ENCODE results near the gene ETFB. TPM values are rescaled to one million over a fixed set of nuclear protein-coding genes. Genes with fewer than 3 reads are reported as not detected.
A peak's percentile ranks its signal among the peaks of the same experiment; 100 is the strongest.

Gene ETFB
- total and polyA plus RNA-seq, 2 experiments from 2014 or later = 84.3 to 146 TPM

- no peak overlapping the region for H3K9ac ChIP-seq
- H3K36me3 ChIP-seq (ENCODE audit: low read depth) = no peaks in the 10 kb centered on the region
- no peak overlapping the region for H3K4me2 ChIP-seq (ENCODE audit: unreplicated experiment)
- H3K9me2 ChIP-seq (ENCODE audit: insufficient read depth) = no peaks in the 10 kb centered on the region
- in situ Hi-C loops (cut with MboI) = no loop called here
- TF ChIP-seq EZH2 (IDR thresholded peaks at IDR 0.05; ENCODE audit: insufficient read depth, poor library complexity, severe bottlenecking) = no peak
- TF ChIP-seq EZH2phosphoT487 (IDR thresholded peaks at IDR 0.05; ENCODE audit: insufficient read depth, low read depth) = no peak
- no peaks in the 10 kb centered on the region for H4K20me1 ChIP-seq (ENCODE audit: insufficient read depth)
- no peaks in the 10 kb centered on the region for H3K27me3 ChIP-seq (replicated peaks; ENCODE audit: insufficient read depth)
- no peaks in the 10 kb centered on the region for H3K9me3 ChIP-seq (ENCODE audit: low read depth)
- no peaks in the 10 kb centered on the region for H3F3A ChIP-seq (ENCODE audit: insufficient read depth)
- H3K4me3 ChIP-seq = no peak overlapping the region
- DNase-seq = no peak
- H2AFZ ChIP-seq = no peak overlapping the region
- no peaks in the 10 kb centered on the region for H3K4me1 ChIP-seq (ENCODE audit: insufficient read depth)
- H3K27ac ChIP-seq = no peak overlapping the region
- no peaks in the 10 kb centered on the region for H3K79me2 ChIP-seq (ENCODE audit: insufficient read depth)
- WGBS, 2 experiments (ENCODE audit: low coverage in 1 of 2, low lambda C conversion rate in 2 of 2, missing lambda C conversion rate in 2 of 2) = 67 to 74% methylated on average over 17 to 18 of the region's 18 CpGs
Observed at GRCh38 chr19:51372021-51372648, 5.9 kb upstream of the ETFB start.

DNA sequence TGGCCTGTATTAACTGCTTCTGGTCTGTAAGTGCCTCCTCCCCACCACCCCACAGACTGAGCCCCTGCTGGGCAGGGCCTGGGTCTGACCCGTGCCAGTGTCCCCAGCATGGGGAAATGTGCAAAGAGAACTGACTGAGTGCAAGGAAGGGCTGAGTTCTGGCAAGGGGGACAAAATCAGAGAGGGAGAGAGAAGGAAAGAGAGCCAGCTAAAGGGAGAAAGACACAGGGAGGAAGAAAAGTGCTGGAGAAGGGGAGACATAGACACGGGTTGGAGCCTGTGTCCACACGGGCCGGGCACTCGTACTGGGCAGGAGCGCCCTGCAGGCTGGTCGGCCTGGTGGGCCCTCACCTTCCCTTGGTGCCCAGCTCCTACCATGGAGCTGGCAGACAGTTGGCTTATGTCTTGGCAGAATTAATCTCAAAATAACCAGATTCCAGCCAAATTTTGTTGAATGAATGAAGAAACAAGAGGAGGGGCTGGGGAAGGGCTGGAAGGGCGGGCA lies 5.0 kb upstream of the ETFB start:
- Histone ChIP-seq H2AFZ (no peak overlapping the region), H3K27ac (no peak overlapping the region), H3K36me3 (ENCODE audit: low read depth) (no peaks in the 10 kb centered on the region), H3K4me1 (ENCODE audit: insufficient read depth) (no peaks in the 10 kb centered on the region), H3K4me3 (no peak overlapping the region), H3K4me2 (ENCODE audit: unreplicated experiment) (no peak overlapping the region), H3K9me2 (ENCODE audit: insufficient read depth) (no peaks in the 10 kb centered on the region), H3K27me3 (replicated peaks; ENCODE audit: insufficient read depth) (no peaks in the 10 kb centered on the region), H3K9ac (no peak overlapping the region), H3K9me3 (ENCODE audit: low read depth) (no peaks in the 10 kb centered on the region), H3K79me2 (ENCODE audit: insufficient read depth) (no peaks in the 10 kb centered on the region), H4K20me1 (ENCODE audit: insufficient read depth) (no peaks in the 10 kb centered on the region), H3F3A (ENCODE audit: insufficient read depth) (no peaks in the 10 kb centered on the region)
- no peak for TF ChIP-seq EZH2phosphoT487 (IDR thresholded peaks at IDR 0.05; ENCODE audit: insufficient read depth, low read depth)
- TF ChIP-seq EZH2 (IDR thresholded peaks at IDR 0.05; ENCODE audit: insufficient read depth, poor library complexity, severe bottlenecking) = no peak
- 59% methylated on average over 8 of the region's 8 CpGs for WGBS, 2 experiments (ENCODE audit: low coverage in 1 of 2, low lambda C conversion rate in 2 of 2, missing lambda C conversion rate in 2 of 2)
- DNase-seq = no peak
- in situ Hi-C loops (cut with MboI) = no loop called here

- in situ Hi-C loops (cut with MboI) = no loop called here
- WGBS, 2 experiments (ENCODE audit: low coverage in 1 of 2, low lambda C conversion rate in 2 of 2, missing lambda C conversion rate in 2 of 2) = 54% methylated on average over 4 of the region's 4 CpGs
Observed at GRCh38 chr19:51370230-51370629, 4.0 kb upstream of the ETFB start.

DNA sequence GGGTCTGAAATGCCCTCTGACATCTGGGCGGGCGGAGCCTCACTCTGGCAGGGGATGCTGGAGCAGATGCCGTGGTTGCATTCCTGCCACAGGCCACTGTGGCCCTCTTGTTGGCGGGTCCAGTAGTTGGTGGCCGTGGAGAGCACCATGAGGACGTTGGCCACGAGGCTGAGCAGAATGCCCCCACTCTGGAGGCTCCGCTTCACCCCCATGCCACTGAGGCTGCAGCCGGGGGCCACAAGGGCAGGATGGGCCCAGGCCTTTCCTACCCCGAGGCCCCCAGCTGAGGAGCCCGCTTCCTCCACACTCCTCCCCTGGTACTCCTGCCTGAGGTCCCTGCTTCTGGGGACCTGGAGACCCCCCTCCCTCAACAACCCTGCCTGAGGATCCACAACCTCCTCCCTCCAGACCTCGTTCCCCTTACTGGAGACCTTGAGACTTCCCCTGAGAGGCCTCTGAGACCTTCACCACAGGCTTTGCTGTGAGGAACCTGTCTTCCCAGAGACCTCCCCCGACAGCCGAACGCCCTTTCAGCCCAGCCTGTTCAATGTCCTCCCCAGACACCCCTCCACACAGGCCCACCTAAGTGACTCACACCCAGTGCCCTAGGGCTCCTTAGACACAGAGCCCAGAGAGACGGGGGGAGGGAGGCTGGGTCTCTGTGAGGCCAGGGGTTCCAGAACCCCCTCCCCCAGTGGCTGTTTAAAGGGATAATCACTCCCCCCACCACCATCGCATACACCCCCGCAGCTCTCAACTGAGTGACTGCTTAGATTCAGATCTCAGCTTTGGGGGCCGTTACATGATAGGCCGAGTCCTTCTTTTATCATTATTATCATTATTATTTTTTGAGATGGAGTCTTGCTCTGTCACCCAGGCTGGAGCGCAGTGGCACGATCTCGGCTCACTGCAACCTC lies 2.4 kb upstream of the ETFB start, which contains the start of gene CLDND2:
TSS of gene CLDND2 (minus strand) at position 638 of the 917 bp plus-strand sequence. CDS start at position 212, 426 bp downstream.
- H3K36me3 ChIP-seq (ENCODE audit: low read depth) = no peaks in the 10 kb centered on the region
- 0 out of 2 replicates have a peak, but pooled peaks cover 10% of the 10 kb centered on the region for H3K4me1 ChIP-seq (ENCODE audit: insufficient read depth)
- in situ Hi-C loops (cut with MboI) = no loop called here
- H3K27ac ChIP-seq = peak within 1 kb of the TSS; percentile 69
- H3K9me2 ChIP-seq (ENCODE audit: insufficient read depth) = no peaks in the 10 kb centered on the region
- WGBS, 2 experiments (ENCODE audit: low coverage in 1 of 2, low lambda C conversion rate in 2 of 2, missing lambda C conversion rate in 2 of 2) = 60% methylated on average over 23 of the region's 23 CpGs
- peak within 1 kb of the TSS; percentile 87 for H2AFZ ChIP-seq
- peak within 1 kb of the TSS; percentile 77 for H3K4me3 ChIP-seq
- H3F3A ChIP-seq (ENCODE audit: insufficient read depth) = no peaks in the 10 kb centered on the region
- no peaks in the 10 kb centered on the region for H3K27me3 ChIP-seq (replicated peaks; ENCODE audit: insufficient read depth)
- TF ChIP-seq EZH2 (IDR thresholded peaks at IDR 0.05; ENCODE audit: insufficient read depth, poor library complexity, severe bottlenecking) = no peak
- no peak for TF ChIP-seq EZH2phosphoT487 (IDR thresholded peaks at IDR 0.05; ENCODE audit: insufficient read depth, low read depth)
- H3K9ac ChIP-seq = peak within 1 kb of the TSS; percentile 95
- H4K20me1 ChIP-seq (ENCODE audit: insufficient read depth) = no peaks in the 10 kb centered on the region
- no peaks in the 10 kb centered on the region for H3K9me3 ChIP-seq (ENCODE audit: low read depth)
- peak within 1 kb of the TSS; percentile 71 for H3K4me2 ChIP-seq (ENCODE audit: unreplicated experiment)
- H3K79me2 ChIP-seq (ENCODE audit: insufficient read depth) = peaks cover 25% of the 10 kb centered on the region
- no peak for DNase-seq

More at GRCh38 chr19:51370230-51370629, 4.0 kb upstream of the ETFB start:
- H3K27me3 ChIP-seq (replicated peaks; ENCODE audit: insufficient read depth) = no peaks in the 10 kb centered on the region
- no peak overlapping the region for H3K27ac ChIP-seq
- DNase-seq = no peak
- no peaks in the 10 kb centered on the region for H3F3A ChIP-seq (ENCODE audit: insufficient read depth)
- peaks cover 9% of the 10 kb centered on the region for H3K79me2 ChIP-seq (ENCODE audit: insufficient read depth)
- H2AFZ ChIP-seq = no peak overlapping the region
- H3K4me2 ChIP-seq (ENCODE audit: unreplicated experiment) = no peak overlapping the region
- no peak for TF ChIP-seq EZH2phosphoT487 (IDR thresholded peaks at IDR 0.05; ENCODE audit: insufficient read depth, low read depth)
- no peak for TF ChIP-seq EZH2 (IDR thresholded peaks at IDR 0.05; ENCODE audit: insufficient read depth, poor library complexity, severe bottlenecking)
- H4K20me1 ChIP-seq (ENCODE audit: insufficient read depth) = no peaks in the 10 kb centered on the region
- no peak overlapping the region for H3K9ac ChIP-seq
- 0 out of 2 replicates have a peak, but pooled peaks cover 1% of the 10 kb centered on the region for H3K4me1 ChIP-seq (ENCODE audit: insufficient read depth)
- no peaks in the 10 kb centered on the region for H3K9me3 ChIP-seq (ENCODE audit: low read depth)
- no peaks in the 10 kb centered on the region for H3K36me3 ChIP-seq (ENCODE audit: low read depth)
- no peaks in the 10 kb centered on the region for H3K9me2 ChIP-seq (ENCODE audit: insufficient read depth)
- H3K4me3 ChIP-seq = no peak overlapping the region

Data from GM23248 (cell line).